HL-60/S4 (cell line): ENCODE measurements around the gene ZBTB24.

Experiments used
- in situ Hi-C: fragments of 300-500 bp; cut with MboI; formaldehyde crosslinking; loops from 2 replicates; pipeline ENCODE4 v1.14.3; 2022; ENCODE audit warnings: low sequenced_read_pairs

The ZBTB24 gene

DNA sequence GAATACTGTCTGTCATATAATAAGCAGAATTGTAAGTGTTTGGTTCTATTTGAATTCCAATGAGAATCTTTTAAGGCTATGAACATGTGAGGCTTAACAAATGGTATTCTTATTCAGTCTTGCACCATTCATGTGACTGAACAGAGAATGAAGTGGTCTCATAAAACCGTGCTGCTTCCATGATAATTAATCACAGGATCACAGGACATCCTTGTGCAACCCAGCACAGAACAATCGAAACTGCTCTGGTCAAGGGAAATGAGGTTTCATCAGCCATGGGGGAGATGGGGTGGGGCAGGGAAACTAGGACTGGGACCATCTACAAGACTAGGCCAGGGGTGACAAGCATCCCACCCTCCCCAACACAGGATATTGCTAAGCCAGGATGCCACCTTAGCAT is 48.6 kb downstream of the ZBTB24 start:
- in situ Hi-C loops: no loop called here

DNA sequence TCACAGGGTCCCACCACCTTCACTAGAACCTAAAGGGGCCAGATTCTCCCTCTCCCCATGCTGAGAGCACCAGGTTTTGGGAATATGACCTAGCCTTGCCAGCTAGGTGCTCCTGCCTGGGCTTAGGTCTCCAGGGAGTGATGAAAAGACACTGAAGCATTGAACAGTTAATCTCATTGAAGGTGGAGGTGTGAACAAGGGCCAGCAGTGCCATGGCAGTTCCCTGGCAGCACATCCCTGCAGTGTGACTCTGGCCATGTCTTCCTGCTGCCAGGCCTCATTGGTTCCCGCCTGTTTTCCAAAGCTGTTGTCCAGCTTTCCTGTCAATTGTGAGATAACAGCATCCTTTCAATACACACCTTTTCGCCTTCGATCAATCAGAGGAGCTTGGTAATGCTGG is 53.5 kb downstream of the ZBTB24 start:
- in situ Hi-C loops: no loop called here

DNA sequence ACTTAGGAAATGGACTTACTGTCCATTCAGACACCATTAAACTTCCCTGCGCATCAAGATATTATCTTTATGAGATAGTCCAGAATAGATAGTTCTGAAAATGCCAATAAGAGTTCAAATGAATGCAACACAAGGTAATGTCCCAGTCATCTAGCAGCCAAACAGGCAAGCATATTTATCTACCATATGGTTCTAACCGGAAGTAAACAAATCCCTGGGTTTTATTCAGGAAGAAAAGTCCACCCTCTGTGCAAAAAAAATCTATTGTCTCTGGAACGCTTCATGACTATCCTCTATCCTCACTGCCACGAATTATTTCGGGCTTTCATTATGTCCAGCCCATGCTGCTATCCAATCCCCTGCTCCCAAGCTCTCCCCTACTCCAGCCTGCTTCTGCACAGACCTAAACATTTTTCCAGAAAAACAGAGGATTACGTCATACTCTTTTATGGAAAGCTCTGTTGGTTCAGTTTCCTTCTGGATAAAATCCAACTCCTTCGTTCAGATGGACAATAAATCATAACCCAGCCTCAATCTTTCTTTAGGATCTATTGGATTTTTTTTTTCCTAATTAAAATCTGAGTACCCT is 54.0 kb downstream of the ZBTB24 start:
- in situ Hi-C loops: no loop called here

DNA sequence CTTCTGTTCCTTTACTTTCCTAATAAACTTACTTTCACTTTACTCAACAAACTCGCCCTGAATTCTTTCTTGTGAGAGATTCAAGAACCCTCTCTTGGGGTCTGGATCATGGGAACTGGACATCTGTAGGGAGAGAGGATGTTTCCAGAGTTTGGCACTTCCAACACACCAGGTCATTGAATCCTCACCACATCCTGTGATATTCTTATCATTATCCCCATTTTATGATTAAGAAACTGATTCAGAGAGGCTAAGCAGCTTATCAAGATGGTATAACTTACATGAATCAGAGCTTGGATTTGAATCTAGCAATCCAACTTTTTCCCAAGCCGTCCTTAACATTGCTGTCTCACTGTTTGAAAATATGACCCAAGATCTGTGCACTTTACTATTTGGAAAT is 58.1 kb downstream of the ZBTB24 start:
- in situ Hi-C loops: no loop called here

DNA sequence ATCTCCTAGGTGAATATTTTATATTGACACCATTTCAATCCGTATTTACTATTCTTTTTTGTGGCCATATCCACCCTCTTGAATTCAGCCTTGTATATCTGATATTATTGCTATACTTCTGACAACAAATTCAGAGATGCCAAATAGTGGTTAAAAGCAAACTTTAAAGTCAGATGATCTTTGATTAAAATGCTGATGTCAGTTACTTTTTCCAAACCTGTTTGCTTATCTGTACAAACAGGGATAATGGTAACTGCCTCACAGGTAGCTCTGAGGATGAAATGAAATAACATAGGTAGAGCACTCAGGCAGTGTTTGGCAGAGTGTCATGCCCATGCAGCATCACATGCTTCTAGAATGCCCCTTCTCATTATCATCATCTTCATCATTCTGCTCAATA is 61.8 kb downstream of the ZBTB24 start:
- in situ Hi-C loops: no loop called here

DNA sequence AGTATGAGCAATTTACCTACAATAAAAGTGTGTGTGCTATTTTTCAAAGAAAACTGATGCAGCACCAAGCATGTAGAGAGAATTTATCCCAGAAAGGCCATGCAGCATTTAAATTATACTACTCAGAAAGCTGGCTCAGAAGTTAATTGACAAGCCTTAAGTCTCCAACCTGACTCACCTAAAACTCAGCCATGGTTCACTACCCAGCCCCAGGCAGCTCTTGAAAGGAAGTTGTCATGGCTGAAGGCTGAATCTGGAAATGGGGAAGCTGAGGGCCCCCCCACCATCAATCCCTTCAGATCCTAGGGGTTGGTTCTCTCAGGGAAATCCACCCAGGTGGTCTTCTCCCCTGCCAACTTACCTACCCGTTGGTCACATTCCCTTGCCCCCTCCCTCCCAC is 62.3 kb downstream of the ZBTB24 start:
- in situ Hi-C loops: no loop called here

DNA sequence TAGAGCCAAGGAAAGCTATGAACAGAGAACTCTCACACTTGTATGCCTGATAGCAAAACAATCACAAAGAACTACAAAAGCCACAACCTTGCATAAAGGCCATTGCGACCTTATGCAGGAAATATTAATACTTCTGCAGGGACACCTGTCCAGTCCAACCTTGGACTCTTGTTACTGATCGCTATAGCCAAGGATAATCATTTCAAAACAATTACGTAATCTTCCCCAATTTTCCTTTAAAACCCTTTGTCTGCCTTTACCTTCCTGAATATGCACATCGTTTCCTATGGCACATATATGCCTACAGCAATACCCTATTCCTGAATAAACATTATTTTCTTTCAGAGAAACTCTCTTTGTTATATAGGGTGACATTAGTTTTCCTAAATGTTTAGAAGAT is 65.4 kb downstream of the ZBTB24 start:
- in situ Hi-C loops: no loop called here
